ENCODE measurements around the gene ARHGAP10.
"Not testable (repeated sequence)": the region's sequence is repeated elsewhere in the genome, so short reads cannot be mapped to it uniquely, and the experiment has no call there.

The ARHGAP10 gene

DNA sequence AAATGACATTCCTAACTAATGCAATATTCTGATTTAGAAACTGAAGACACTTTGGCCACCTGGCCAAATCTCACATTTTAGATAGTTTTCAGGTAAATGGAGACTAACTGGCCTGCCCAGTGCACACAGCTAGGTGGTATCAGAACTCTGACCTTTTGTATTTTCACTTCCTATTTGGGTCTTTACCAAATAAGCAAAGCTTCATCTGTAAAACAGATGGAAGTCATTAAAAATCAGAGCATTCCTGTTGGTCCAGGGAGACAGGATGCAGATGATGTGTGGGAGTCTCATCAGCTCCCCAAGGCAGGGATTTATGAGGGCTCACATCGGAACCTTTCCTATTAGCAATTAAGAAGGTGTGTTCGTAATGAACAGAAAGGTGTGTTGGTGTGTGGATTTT is 57.7 kb downstream of the ARHGAP10 start:
- TF ChIP-seq, protein P1, sequence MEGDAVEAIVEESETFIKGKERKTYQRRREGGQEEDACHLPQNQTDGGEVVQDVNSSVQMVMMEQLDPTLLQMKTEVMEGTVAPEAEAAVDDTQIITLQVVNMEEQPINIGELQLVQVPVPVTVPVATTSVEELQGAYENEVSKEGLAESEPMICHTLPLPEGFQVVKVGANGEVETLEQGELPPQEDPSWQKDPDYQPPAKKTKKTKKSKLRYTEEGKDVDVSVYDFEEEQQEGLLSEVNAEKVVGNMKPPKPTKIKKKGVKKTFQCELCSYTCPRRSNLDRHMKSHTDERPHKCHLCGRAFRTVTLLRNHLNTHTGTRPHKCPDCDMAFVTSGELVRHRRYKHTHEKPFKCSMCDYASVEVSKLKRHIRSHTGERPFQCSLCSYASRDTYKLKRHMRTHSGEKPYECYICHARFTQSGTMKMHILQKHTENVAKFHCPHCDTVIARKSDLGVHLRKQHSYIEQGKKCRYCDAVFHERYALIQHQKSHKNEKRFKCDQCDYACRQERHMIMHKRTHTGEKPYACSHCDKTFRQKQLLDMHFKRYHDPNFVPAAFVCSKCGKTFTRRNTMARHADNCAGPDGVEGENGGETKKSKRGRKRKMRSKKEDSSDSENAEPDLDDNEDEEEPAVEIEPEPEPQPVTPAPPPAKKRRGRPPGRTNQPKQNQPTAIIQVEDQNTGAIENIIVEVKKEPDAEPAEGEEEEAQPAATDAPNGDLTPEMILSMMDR (conservative IDR thresholded peaks at IDR 0.05): no peak
- H3K27ac ChIP-seq: peak overlapping the region; percentile 8; the same call in 1 of the 2 replicates

DNA sequence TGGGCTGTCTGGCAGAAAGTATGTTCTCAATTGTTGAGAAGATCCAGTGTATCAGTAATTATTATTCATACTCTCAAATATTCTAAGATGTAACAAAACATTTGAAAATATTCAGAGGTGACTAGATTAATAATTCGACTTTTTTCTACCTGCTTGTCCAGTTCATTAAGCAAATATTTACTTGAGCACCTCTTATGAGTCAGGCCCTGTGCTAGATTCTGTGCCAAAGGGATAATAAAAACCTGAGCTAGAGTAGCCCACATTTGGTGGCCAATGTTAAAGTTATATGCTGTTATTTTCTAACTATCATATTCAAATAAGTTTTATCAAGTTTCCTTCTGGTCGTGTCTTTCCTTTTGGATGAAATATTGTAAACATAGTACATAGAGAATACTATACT is 58.5 kb downstream of the ARHGAP10 start:
- TF ChIP-seq, protein P1 (conservative IDR thresholded peaks at IDR 0.05): no peak
- H3K27ac ChIP-seq: peak overlapping the region; percentile 8; the same call in 1 of the 2 replicates

DNA sequence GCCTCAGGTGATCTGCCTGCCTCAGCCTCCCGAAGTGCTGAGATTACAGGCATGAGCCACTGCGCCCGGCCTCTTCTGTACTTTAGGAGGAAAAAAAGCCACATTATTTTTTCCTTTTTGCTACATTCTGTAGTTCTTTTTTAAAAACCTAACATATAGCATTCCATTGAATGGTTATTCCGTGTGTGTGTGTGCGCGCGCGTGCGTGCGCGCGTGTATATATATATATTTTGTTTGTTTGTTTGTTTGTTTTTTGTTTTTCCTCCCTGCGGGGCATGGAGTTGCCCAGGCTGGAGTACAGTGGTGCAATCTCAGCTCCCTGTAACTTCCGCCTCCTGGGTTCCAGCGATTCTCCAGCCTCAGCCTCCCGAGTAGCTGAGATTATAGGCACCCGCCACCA is 59.5 kb downstream of the ARHGAP10 start:
- H3K27ac ChIP-seq: peak overlapping the region; percentile 22; the same call in 1 of the 2 replicates
- TF ChIP-seq, protein P1 (conservative IDR thresholded peaks at IDR 0.05): no peak

DNA sequence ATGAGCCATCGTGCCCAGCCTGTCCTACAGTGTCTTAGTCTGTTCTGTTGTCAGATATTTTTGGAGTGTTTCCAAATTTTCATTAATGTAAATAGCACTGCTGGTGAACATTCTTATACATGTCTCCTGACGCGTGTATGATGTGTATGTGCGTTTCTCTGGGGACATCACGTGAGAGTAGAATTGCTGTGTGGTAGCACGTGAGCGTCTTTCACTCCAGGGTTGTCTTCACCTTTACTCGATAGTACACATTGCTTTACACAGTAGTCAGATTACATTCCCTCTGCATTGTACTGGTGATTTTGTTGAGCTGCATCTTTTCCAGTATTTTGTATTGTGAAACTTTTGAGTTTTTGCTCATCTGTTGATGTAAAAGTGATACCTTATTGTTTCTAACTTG is 60.0 kb downstream of the ARHGAP10 start:
- TF ChIP-seq, protein P1 (conservative IDR thresholded peaks at IDR 0.05): no peak
- H3K27ac ChIP-seq: peak overlapping the region; percentile 22; the same call in 1 of the 2 replicates

DNA sequence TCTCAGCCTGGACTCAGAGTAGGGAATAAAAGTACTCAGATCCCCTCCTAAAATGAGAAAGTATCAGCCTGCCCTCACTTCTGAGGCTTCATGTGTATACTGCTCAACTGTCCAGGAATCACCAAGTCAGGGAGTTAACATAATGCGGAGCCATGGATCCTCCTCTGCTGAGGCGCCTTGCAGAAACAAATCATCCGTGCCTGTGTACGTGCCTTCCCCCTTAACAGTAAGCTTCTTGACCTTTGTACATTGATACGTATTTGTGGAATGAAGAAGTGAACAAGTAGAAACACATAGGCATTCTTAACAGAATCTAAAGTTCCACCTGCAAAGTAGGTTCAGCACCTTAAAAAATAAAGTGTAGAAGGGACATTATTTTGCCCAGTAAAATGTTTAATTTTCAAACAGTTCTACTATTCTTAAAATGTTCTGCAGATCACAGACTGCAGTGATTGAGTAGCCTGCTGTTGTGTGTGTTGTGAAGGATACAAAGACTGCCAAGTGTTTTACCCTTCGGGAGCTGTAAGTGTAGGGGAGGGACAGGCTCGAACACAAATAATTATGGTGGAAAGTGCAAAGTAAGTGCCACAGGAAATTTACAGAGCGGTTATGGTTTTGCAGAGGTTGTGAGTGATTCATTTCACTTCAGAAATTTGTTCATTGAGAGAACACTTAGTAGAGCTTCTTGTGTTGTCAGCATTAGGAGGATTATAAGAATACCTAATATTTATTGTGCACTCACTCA is 61.9 kb downstream of the ARHGAP10 start:
- no peak overlapping the region for H3K27ac ChIP-seq
- TF ChIP-seq, protein P1 (conservative IDR thresholded peaks at IDR 0.05): no peak

DNA sequence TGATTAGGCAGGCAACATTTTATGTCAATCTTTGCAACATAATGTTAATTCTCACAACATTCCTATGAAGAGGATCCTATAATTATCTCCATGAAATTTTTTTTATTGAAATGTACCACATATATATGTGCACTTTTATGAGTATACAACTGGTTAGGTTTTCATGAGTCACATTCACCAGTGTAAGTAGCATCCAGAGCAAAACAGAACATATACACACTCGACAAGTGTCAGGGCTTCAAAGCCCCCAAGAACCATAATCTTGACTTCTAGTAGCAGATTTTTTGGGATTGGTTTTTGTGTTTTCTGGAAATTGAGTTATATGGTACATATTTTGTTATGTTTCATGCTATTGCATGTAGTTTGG is 62.4 kb downstream of the ARHGAP10 start:
- TF ChIP-seq, protein P1 (conservative IDR thresholded peaks at IDR 0.05): no peak
- H3K27ac ChIP-seq: no peak overlapping the region

DNA sequence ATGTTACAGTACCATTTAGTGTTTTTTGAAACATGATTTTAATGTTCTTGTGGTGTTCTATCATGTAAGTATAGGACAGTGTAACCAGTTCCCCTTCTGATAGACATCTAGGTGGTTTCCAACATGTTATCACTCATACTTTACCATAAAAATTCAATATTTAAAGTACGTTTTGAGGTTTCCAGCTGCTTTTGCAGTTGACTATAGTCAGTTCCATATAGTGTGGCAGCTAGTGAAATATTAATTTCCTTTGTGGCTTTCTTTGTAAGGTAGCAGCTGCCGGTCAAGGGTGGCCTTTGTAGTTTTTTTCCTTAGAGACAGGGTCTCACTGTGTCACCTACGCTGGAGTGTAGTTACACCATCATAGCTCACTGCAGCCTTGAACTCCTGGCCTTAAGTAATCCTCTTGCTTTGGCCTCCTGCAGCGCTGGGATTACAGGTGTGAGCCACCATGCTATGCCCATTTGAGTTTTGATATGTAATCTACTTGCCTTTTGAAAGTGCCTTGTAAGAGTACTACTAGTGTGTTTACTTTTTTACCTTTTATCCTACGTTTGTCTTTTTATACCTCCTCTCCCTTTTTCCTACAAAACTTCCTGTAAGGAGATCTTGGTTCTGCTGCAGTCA is 63.0 kb downstream of the ARHGAP10 start:
- H3K27ac ChIP-seq: no peak overlapping the region
- TF ChIP-seq, protein P1 (conservative IDR thresholded peaks at IDR 0.05): no peak

DNA sequence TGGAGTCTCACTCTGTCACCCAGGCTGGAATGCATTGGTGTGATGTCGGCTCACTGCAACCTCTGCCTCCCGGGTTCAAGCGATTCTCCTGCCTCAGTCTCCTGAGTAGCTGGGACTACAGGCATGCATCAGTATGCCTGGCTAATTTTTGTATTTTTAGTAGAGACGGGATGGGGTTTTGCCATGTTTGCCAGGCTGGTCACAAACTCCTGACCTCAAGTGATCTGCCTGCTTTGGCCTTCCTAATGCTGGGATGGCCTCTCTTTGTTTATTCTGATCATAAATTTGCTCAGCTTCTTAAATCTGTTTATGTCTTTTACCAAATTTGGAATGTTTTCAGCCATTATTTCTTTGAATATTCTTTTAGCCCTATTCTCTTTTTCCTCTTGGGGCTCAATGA is 67.2 kb downstream of the ARHGAP10 start:
- H3K27ac ChIP-seq: not testable (repeated sequence)

Data from VCaP (cell line).